ENCODE results near the gene BLM. TPM values are rescaled to one million over a fixed set of nuclear protein-coding genes. Genes with fewer than 3 reads are reported as not detected.

Gene BLM
- total and polyA plus RNA-seq, 2 of the 4 experiments (the other 2 are of a cell fraction) = 2.5 to 6.5 TPM

GRCh38 chr15:90826886-90827435 is 109.8 kb downstream of the BLM start:
- no peaks in the 10 kb centered on the region for H3K79me1 ChIP-seq (ENCODE audit: low read depth in 1 of 2, low read length in 2 of 2)
- H4K91ac ChIP-seq (ENCODE audit: insufficient read depth, low read depth, low read length) = no peak overlapping the region
- no peak overlapping the region for H3K27ac ChIP-seq (ENCODE audit: insufficient read depth, low read length)
- no peak overlapping the region for H2AK5ac ChIP-seq (ENCODE audit: low read depth, low read length)
- H3K23ac ChIP-seq (ENCODE audit: low read depth, low read length) = no peak overlapping the region
- H3K36me3 ChIP-seq (ENCODE audit: control insufficient read depth, insufficient read depth, low read length) = no peaks in the 10 kb centered on the region
- H3K4me1 ChIP-seq (ENCODE audit: control insufficient read depth, insufficient read depth, low read length) = peaks cover 2% of the 10 kb centered on the region; the same call in 1 of the 2 replicates
- no peak overlapping the region for H2BK15ac ChIP-seq (ENCODE audit: low read depth, low read length)
- no peak overlapping the region for H4K5ac ChIP-seq (ENCODE audit: low read depth, low read length)
- H2AK9ac ChIP-seq (replicated peaks; ENCODE audit: low read depth, low read length, poor library complexity) = no peak overlapping the region
- H3K18ac ChIP-seq (ENCODE audit: low read depth, low read length) = no peak overlapping the region
- no peak overlapping the region for H3K4me3 ChIP-seq (ENCODE audit: insufficient read depth, low read depth, low read length)
- H4K8ac ChIP-seq (ENCODE audit: low read depth in 2 of 2, low read length in 2 of 2) = no peak overlapping the region
- H3K27me3 ChIP-seq (ENCODE audit: control insufficient read depth, insufficient read depth, low read length) = peaks cover 18% of the 10 kb centered on the region
- ChIA-PET POLR2A (ENCODE audit: unreplicated experiment) (interaction anchor here (0.6 kb wide), 1 partner anchor 25 kb away, joined by 3 read pairs; no protein-coding TSS in a partner anchor), CTCF (interaction anchor here (0.6 kb wide), 1 partner anchor 20 kb away, joined by 6 read pairs; no protein-coding TSS in a partner anchor)
- no peak overlapping the region for H3K9ac ChIP-seq (ENCODE audit: low read depth, low read length)
- no peak overlapping the region for H2BK5ac ChIP-seq (ENCODE audit: low read depth, low read length, poor library complexity, severe bottlenecking)
- no peak overlapping the region for H2AFZ ChIP-seq (replicated peaks; ENCODE audit: low read length, poor library complexity)
- 95% methylated on average over 11 of the region's 20 CpGs; no CpG with 5 or more reads in 1 of the 2 experiments for WGBS, 2 experiments (ENCODE audit: extremely low coverage in 2 of 2, insufficient read length in 1 of 2)
- H2BK20ac ChIP-seq (ENCODE audit: low read depth, low read length) = no peak overlapping the region
- H3K14ac ChIP-seq (replicated peaks; ENCODE audit: low read depth, low read length) = no peak overlapping the region
- DNase-seq (no peak), ATAC-seq (ENCODE audit: low read depth) (no peak)
- no peaks in the 10 kb centered on the region for H3K9me3 ChIP-seq (ENCODE audit: control insufficient read depth, insufficient read depth, low read length)
- H4K20me1 ChIP-seq (ENCODE audit: insufficient read depth, low read length) = no peaks in the 10 kb centered on the region
- H3K4ac ChIP-seq (ENCODE audit: low read depth, low read length) = no peak overlapping the region
- no peak for TF ChIP-seq CEBPB (IDR thresholded peaks at IDR 0.05; ENCODE audit: low read depth, low read length)
- no peak for TF ChIP-seq POLR2A (IDR thresholded peaks at IDR 0.05; ENCODE audit: low read depth, low read length)
- no peak for TF ChIP-seq FOS (IDR thresholded peaks at IDR 0.05; ENCODE audit: low read depth, low read length)
- TF ChIP-seq USF2 (IDR thresholded peaks at IDR 0.05; ENCODE audit: low read depth, low read length) = no peak
- no peak for TF ChIP-seq CTCF (conservative IDR thresholded peaks at IDR 0.05; ENCODE audit: low read depth, low read length)
- no peak for TF ChIP-seq MAZ (IDR thresholded peaks at IDR 0.05; ENCODE audit: borderline replicate concordance, low read depth, low read length)
- no peak for TF ChIP-seq BHLHE40 (IDR thresholded peaks at IDR 0.05; ENCODE audit: low read depth, low read length)
- no peak for TF ChIP-seq RCOR1 (IDR thresholded peaks at IDR 0.05; ENCODE audit: insufficient replicate concordance, low read length)
- no peak for TF ChIP-seq RAD21 (IDR thresholded peaks at IDR 0.05; ENCODE audit: low read length)
- no peak for TF ChIP-seq ELK1 (IDR thresholded peaks at IDR 0.05; ENCODE audit: borderline replicate concordance, low read depth, low read length)
- TF ChIP-seq MXI1 (IDR thresholded peaks at IDR 0.05; ENCODE audit: borderline replicate concordance, low read depth, low read length) = no peak
- no peak for TF ChIP-seq MAFK (IDR thresholded peaks at IDR 0.05; ENCODE audit: low read depth, low read length)
- no peak for TF ChIP-seq SMC3 (IDR thresholded peaks at IDR 0.05; ENCODE audit: low read depth, low read length)
- no peak for TF ChIP-seq RFX5 (IDR thresholded peaks at IDR 0.05; ENCODE audit: low read depth, low read length)
- TF ChIP-seq CHD1 (IDR thresholded peaks at IDR 0.05; ENCODE audit: low read depth, low read length) = no peak
- in situ Hi-C loops (cut with MboI; ENCODE audit: low sequenced_read_pairs) = no loop called here
- H3K4me2 ChIP-seq (ENCODE audit: low read depth, low read length) = no peak overlapping the region
- H3K9me1 ChIP-seq (ENCODE audit: insufficient read depth, low read length) = no peaks in the 10 kb centered on the region
- H2BK120ac ChIP-seq (ENCODE audit: low read depth, low read length) = no peak overlapping the region
- intact Hi-C loops (cut with micrococcal nuclease) = no loop called here
- H3K56ac ChIP-seq (ENCODE audit: extremely low read depth, insufficient read depth, low read length) = no peak overlapping the region
- dilution Hi-C loops (cut with HindIII; ENCODE audit: low sequenced_read_pairs, unreplicated experiment) = no loop called here
- BruUV-seq (replicated peaks) = no TSS peak
